Mesendoderm (in vitro differentiated cells): ENCODE data around the gene TAS1R2. TPM values are rescaled to one million over a fixed set of nuclear protein-coding genes. Genes with fewer than 3 reads are reported as not detected.

Experiments
- DNase-seq: peaks from one replicate; pipeline ENCODE4 v3.0.0; 2013
- H2AK5ac ChIP-seq: 2 replicates; pipeline ENCODE4 v1.6.1; 2013; ENCODE audit warnings: low read length, inconsistent platforms
- H2BK120ac ChIP-seq: 2 replicates; pipeline ENCODE4 v1.6.1; 2013; ENCODE audit warnings: low read depth, mild to moderate bottlenecking, low read length, moderate library complexity, mixed read lengths
- H2BK15ac ChIP-seq: replicated peaks from 2 replicates; pipeline ENCODE4 v1.6.1; 2013; ENCODE audit warnings: low read depth, mild to moderate bottlenecking, moderate library complexity
- H2BK5ac ChIP-seq: 2 replicates; pipeline ENCODE4 v1.6.1; 2013; ENCODE audit warnings: low read length, inconsistent platforms
- H3K18ac ChIP-seq: 2 replicates; pipeline ENCODE4 v1.6.1; 2013; ENCODE audit warnings: mild to moderate bottlenecking, low read length, mixed read lengths
- H3K23ac ChIP-seq: one replicate; pipeline ENCODE4 v1.6.1; 2013; ENCODE audit warnings: low read length
- H3K27ac ChIP-seq: 2 replicates; pipeline ENCODE4 v1.5.1; 2013; ENCODE audit warnings: low read depth, mild to moderate bottlenecking, inconsistent platforms, low read length, moderate library complexity
- H3K27me3 ChIP-seq: 2 replicates; pipeline ENCODE4 v1.6.1; 2013; ENCODE audit warnings: low read length, control low read depth, mild to moderate bottlenecking, inconsistent platforms; ENCODE audit not compliant: insufficient read depth, poor library complexity
- H3K36me3 ChIP-seq: 2 replicates; pipeline ENCODE4 v1.6.1; 2013; ENCODE audit warnings: low read length, inconsistent platforms; ENCODE audit not compliant: control insufficient read depth, insufficient read depth
- H3K4ac ChIP-seq: one replicate; pipeline ENCODE4 v1.6.1; 2013; ENCODE audit warnings: low read depth, mild to moderate bottlenecking, low read length, moderate library complexity
- H3K4me1 ChIP-seq: 2 replicates; pipeline ENCODE4 v1.6.1; 2013; ENCODE audit warnings: low read depth, low read length, inconsistent platforms; ENCODE audit not compliant: control insufficient read depth
- H3K4me2 ChIP-seq: 2 replicates; pipeline ENCODE4 v1.6.1; 2013; ENCODE audit warnings: low read length
- H3K4me3 ChIP-seq: 2 replicates; pipeline ENCODE4 v1.5.1; 2013; ENCODE audit warnings: mild to moderate bottlenecking, low read length
- H3K56ac ChIP-seq: one replicate; pipeline ENCODE4 v1.6.1; 2013; ENCODE audit warnings: low read length
- H3K79me1 ChIP-seq: 2 replicates; pipeline ENCODE4 v1.6.1; 2013; ENCODE audit warnings: low read length, inconsistent platforms
- H3K79me2 ChIP-seq: 2 replicates; pipeline ENCODE4 v1.6.1; 2013; ENCODE audit warnings: mild to moderate bottlenecking, low read length; ENCODE audit not compliant: control insufficient read depth, insufficient read depth
- H3K9ac ChIP-seq: 2 replicates; pipeline ENCODE4 v1.6.1; 2013; ENCODE audit warnings: low read length, inconsistent platforms
- H4K5ac ChIP-seq: one replicate; pipeline ENCODE4 v1.6.1; 2013; ENCODE audit warnings: low read length
- H4K8ac ChIP-seq: one replicate; pipeline ENCODE4 v1.6.1; 2013; ENCODE audit warnings: low read depth, mild to moderate bottlenecking, control low read depth, low read length, moderate library complexity
- WGBS: extraction: QIAGEN DNeasy Blood & Tissue Kit; methylation state at CpG from one replicate; pipeline ENCODE4 v1.1.7; 2013; ENCODE audit warnings: low lambda C conversion rate, missing lambda C conversion rate; ENCODE audit not compliant: insufficient coverage; ENCODE audit errors: extremely low coverage; 5-methylcytosine and 5-hydroxymethylcytosine counted together
- polyA plus RNA-seq, 2 experiments: library from polyadenylated mRNA; stranded (reverse); fragments of 200-250 nt; gene quantifications; one replicate each; pipeline ENCODE4 v1.2.3, GENCODE V29; 2013

The TAS1R2 gene
- polyA plus RNA-seq (2013, experiment 1 of 2), result not detected
- not detected for polyA plus RNA-seq (2013, experiment 2 of 2)

- Histone ChIP-seq H2BK15ac (no peak within 1 kb of the TSS), H2AK5ac (no peak within 1 kb of the TSS), H3K4me2 (no peak within 1 kb of the TSS), H3K56ac (no peak within 1 kb of the TSS), H3K79me2 (no peaks in the 10 kb centered on the region), H3K23ac (no peak within 1 kb of the TSS), H3K9ac (no peak within 1 kb of the TSS), H3K27ac (no peak within 1 kb of the TSS), H4K5ac (no peak within 1 kb of the TSS), H3K4me1 (no peaks in the 10 kb centered on the region), H3K18ac (no peak within 1 kb of the TSS), H3K4ac (no peak within 1 kb of the TSS), H2BK120ac (no peak within 1 kb of the TSS), H3K79me1 (no peaks in the 10 kb centered on the region), H4K8ac (no peak within 1 kb of the TSS), H3K27me3 (no peaks in the 10 kb centered on the region), H3K4me3 (no peak within 1 kb of the TSS), H2BK5ac (no peak within 1 kb of the TSS), H3K36me3 (no peaks in the 10 kb centered on the region)
- WGBS, result no CpG with 5 or more reads among the region's 4 CpGs
- DNase-seq, result no peak
These were observed at the start of gene TAS1R2 for GRCh38 chr1:18859560-18859959. TSS of gene TAS1R2 (minus strand) at chr1:18859660. CDS start at chr1:18859660, 0 bp downstream.

GRCh38 chr1:18907917-18908845 is 48.7 kb upstream of the TAS1R2 start:
- no peak for DNase-seq

GRCh38 chr1:18907021-18907916 is 47.8 kb upstream of the TAS1R2 start:
- Histone ChIP-seq H4K8ac (no peak overlapping the region), H3K4me1 (peaks cover 4% of the 10 kb centered on the region), H3K27ac (no peak overlapping the region), H3K4me2 (no peak overlapping the region), H3K18ac (no peak overlapping the region), H2AK5ac (no peak overlapping the region), H3K9ac (no peak overlapping the region), H3K27me3 (no peaks in the 10 kb centered on the region), H2BK15ac (no peak overlapping the region), H3K23ac (no peak overlapping the region), H2BK5ac (no peak overlapping the region), H3K56ac (no peak overlapping the region), H2BK120ac (no peak overlapping the region), H3K79me2 (no peaks in the 10 kb centered on the region), H3K36me3 (no peaks in the 10 kb centered on the region), H3K79me1 (no peaks in the 10 kb centered on the region), H3K4me3 (no peak overlapping the region), H3K4ac (no peak overlapping the region), H4K5ac (no peak overlapping the region)
- DNase-seq, result peak; percentile 68
- no CpG with 5 or more reads among the region's 16 CpGs for WGBS

More at GRCh38 chr1:18907917-18908845, 48.7 kb upstream of the TAS1R2 start:
- Histone ChIP-seq H2BK5ac (no peak overlapping the region), H2AK5ac (no peak overlapping the region), H3K56ac (no peak overlapping the region), H4K8ac (no peak overlapping the region), H3K79me2 (no peaks in the 10 kb centered on the region), H3K4me2 (no peak overlapping the region), H4K5ac (no peak overlapping the region), H3K79me1 (no peaks in the 10 kb centered on the region), H3K18ac (no peak overlapping the region), H2BK120ac (no peak overlapping the region), H3K27ac (no peak overlapping the region), H2BK15ac (no peak overlapping the region), H3K36me3 (no peaks in the 10 kb centered on the region), H3K4me1 (peaks cover 3% of the 10 kb centered on the region), H3K4me3 (no peak overlapping the region), H3K9ac (no peak overlapping the region), H3K4ac (no peak overlapping the region), H3K23ac (no peak overlapping the region), H3K27me3 (no peaks in the 10 kb centered on the region)
- WGBS, result no CpG with 5 or more reads among the region's 22 CpGs

- H2BK5ac ChIP-seq, result no peak overlapping the region
- no peaks in the 10 kb centered on the region for H3K27me3 ChIP-seq
- H3K27ac ChIP-seq, result no peak overlapping the region
- no peak overlapping the region for H4K5ac ChIP-seq
- peak overlapping the region; percentile 92 for H3K56ac ChIP-seq
- peaks cover 4% of the 10 kb centered on the region for H3K4me1 ChIP-seq
- H3K23ac ChIP-seq, result peak overlapping the region; percentile 66
- H2BK15ac ChIP-seq, result no peak overlapping the region
- WGBS, result no CpG with 5 or more reads among the region's 8 CpGs
- no peaks in the 10 kb centered on the region for H3K79me1 ChIP-seq
- H3K18ac ChIP-seq, result no peak overlapping the region
- H2AK5ac ChIP-seq, result no peak overlapping the region
- no peaks in the 10 kb centered on the region for H3K79me2 ChIP-seq
- H3K4me2 ChIP-seq, result peak overlapping the region; percentile 88
- peak overlapping the region; percentile 84 for H3K9ac ChIP-seq
- H3K36me3 ChIP-seq, result no peaks in the 10 kb centered on the region
- no peak for DNase-seq
- H2BK120ac ChIP-seq, result no peak overlapping the region
- H4K8ac ChIP-seq, result no peak overlapping the region
- peak overlapping the region; percentile 55 for H3K4me3 ChIP-seq
- no peak overlapping the region for H3K4ac ChIP-seq
These were observed 43.9 kb upstream of the TAS1R2 start for GRCh38 chr1:18903291-18903756.

GRCh38 chr1:18902523-18903290 is 43.2 kb upstream of the TAS1R2 start, which contains the start of gene ALDH4A1:
TSS of gene ALDH4A1 (minus strand) at chr1:18902555. CDS start at chr1:18902523, 32 bp downstream.
- H2BK120ac ChIP-seq, result no peak within 1 kb of the TSS
- H2BK5ac ChIP-seq, result no peak within 1 kb of the TSS
- no peak within 1 kb of the TSS for H3K4ac ChIP-seq
- H4K8ac ChIP-seq, result no peak within 1 kb of the TSS
- WGBS, result no CpG with 5 or more reads among the region's 55 CpGs
- H3K4me1 ChIP-seq, result peaks cover 4% of the 10 kb centered on the region
- peak within 1 kb of the TSS; percentile 92 for H3K56ac ChIP-seq
- no peaks in the 10 kb centered on the region for H3K36me3 ChIP-seq
- H3K18ac ChIP-seq, result peak within 1 kb of the TSS; percentile 39
- H3K23ac ChIP-seq, result peak within 1 kb of the TSS; percentile 66
- no peaks in the 10 kb centered on the region for H3K79me2 ChIP-seq
- no peak within 1 kb of the TSS for H4K5ac ChIP-seq
- no peaks in the 10 kb centered on the region for H3K27me3 ChIP-seq
- H3K4me3 ChIP-seq, result peak within 1 kb of the TSS; percentile 73
- H3K9ac ChIP-seq, result peak within 1 kb of the TSS; percentile 84
- H3K4me2 ChIP-seq, result peak within 1 kb of the TSS; percentile 88
- H2BK15ac ChIP-seq, result no peak within 1 kb of the TSS
- peak within 1 kb of the TSS; percentile 45 for H3K27ac ChIP-seq
- peak; percentile 100 for DNase-seq
- no peak within 1 kb of the TSS for H2AK5ac ChIP-seq
- no peaks in the 10 kb centered on the region for H3K79me1 ChIP-seq
